NCI-H226 (cell line): ENCODE results near the gene SLC6A9.

Source experiments
- DNase-seq: peaks from one replicate; pipeline ENCODE4 v3.0.0-alpha.2; 2015

The SLC6A9 gene

GRCh38 chr1:44025816-44026215, 5.4 kb downstream of the SLC6A9 start:
- DNase-seq, result no peak

GRCh38 chr1:44024903-44025525, 6.2 kb downstream of the SLC6A9 start:
- no peak for DNase-seq

- no peak for DNase-seq
Measured at GRCh38 chr1:44024031-44024902, 7.0 kb downstream of the SLC6A9 start.

- no peak for DNase-seq
Measured at GRCh38 chr1:44021581-44022321, 9.5 kb downstream of the SLC6A9 start.

- no peak for DNase-seq
Measured at GRCh38 chr1:44021156-44021555, 10.1 kb downstream of the SLC6A9 start.

- no peak for DNase-seq
Measured at GRCh38 chr1:44020464-44020863, 10.8 kb downstream of the SLC6A9 start.

GRCh38 chr1:44019466-44019948, 11.8 kb downstream of the SLC6A9 start:
- no peak for DNase-seq

GRCh38 chr1:44016890-44017400, 14.3 kb downstream of the SLC6A9 start:
- no peak for DNase-seq

GRCh38 chr1:44016041-44016889, 15.0 kb downstream of the SLC6A9 start:
- DNase-seq, result no peak

- no peak for DNase-seq
Measured at GRCh38 chr1:44015206-44015605, 16.1 kb downstream of the SLC6A9 start.

- DNase-seq, result no peak
Measured at GRCh38 chr1:44014365-44015104, 16.7 kb downstream of the SLC6A9 start.

- DNase-seq, result no peak
Measured at GRCh38 chr1:44013949-44014348, 17.3 kb downstream of the SLC6A9 start.

GRCh38 chr1:44012941-44013609, 18.2 kb downstream of the SLC6A9 start:
- DNase-seq, result no peak

GRCh38 chr1:44012404-44012803, 18.9 kb downstream of the SLC6A9 start:
- DNase-seq, result no peak

- DNase-seq, result no peak
Measured at GRCh38 chr1:44010935-44011471, 20.3 kb downstream of the SLC6A9 start.

GRCh38 chr1:44008259-44008658, 23.0 kb downstream of the SLC6A9 start:
- DNase-seq, result no peak

GRCh38 chr1:44002606-44003157, 28.6 kb downstream of the SLC6A9 start:
- no peak for DNase-seq

GRCh38 chr1:44002165-44002564, 29.1 kb downstream of the SLC6A9 start:
- DNase-seq, result no peak

GRCh38 chr1:44000122-44000665, 31.1 kb downstream of the SLC6A9 start:
- peak; percentile 97 for DNase-seq

- peak; percentile 84 for DNase-seq
Measured at GRCh38 chr1:43999455-43999854, 31.8 kb downstream of the SLC6A9 start.
